HG03064 (cell line): Measurements from ENCODE around the gene SEC23IP.
"Not testable (repeated sequence)": the region's sequence is repeated elsewhere in the genome, so short reads cannot be mapped to it uniquely, and the experiment has no call there.

Experiments used
- ATAC-seq: cut with Tn5 transposase; IDR thresholded peaks from one replicate; pipeline ENCODE4 v1.9.1; 2021; ENCODE audit warnings: low read depth; ENCODE audit not compliant: unreplicated experiment

The SEC23IP gene

GRCh38 chr10:119878524-119878923, 14.0 kb upstream of the SEC23IP start:
- ATAC-seq, result no peak

GRCh38 chr10:119883901-119884611, 8.5 kb upstream of the SEC23IP start:
- not testable (repeated sequence) for ATAC-seq

- ATAC-seq, result not testable (repeated sequence)
Measured at GRCh38 chr10:119886070-119886469, 6.5 kb upstream of the SEC23IP start.

GRCh38 chr10:119888715-119889114, 3.8 kb upstream of the SEC23IP start:
- not testable (repeated sequence) for ATAC-seq

DNA sequence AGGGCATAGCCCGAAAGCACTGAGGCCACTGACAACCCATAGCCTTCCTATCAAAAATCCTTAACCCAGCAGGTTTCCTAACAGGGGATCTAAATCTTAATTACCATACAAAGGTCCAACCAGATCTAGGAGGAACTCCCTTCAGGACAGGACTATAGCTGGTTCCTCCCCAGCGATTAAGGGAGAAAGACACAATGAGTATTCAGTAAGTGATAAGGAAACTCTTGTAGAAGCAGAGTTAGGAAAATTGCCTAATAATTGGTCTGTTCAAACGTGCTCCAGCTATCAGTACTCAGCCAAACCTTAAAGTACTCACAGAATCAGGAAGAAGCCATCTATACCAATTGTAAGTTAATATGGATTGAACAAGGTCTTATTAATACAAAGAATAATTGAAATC, 3.3 kb upstream of the SEC23IP start:
- not testable (repeated sequence) for ATAC-seq

GRCh38 chr10:119890307-119890706, 2.2 kb upstream of the SEC23IP start:
- ATAC-seq, result not testable (repeated sequence)

DNA sequence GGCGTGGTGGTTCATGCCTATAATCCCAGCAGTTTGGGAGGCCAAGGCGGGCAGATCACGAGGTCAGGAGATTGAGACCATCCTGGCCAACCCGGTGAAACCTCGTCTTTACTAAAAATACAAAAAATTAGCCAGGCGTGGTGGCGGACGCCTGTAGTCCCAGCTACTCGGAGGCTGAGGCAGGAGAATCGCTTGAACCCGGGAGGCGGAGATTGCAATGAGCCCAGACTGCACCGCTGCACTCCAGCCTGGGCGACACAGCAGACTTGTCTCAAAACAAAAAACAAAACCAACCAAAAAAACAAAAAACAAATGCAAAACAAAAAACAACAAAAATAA, 712 bp upstream of the SEC23IP start:
- not testable (repeated sequence) for ATAC-seq

- ATAC-seq, result peak; percentile 3
Measured at GRCh38 chr10:119893074-119893473, 544 bp downstream of the SEC23IP start.

- no peak for ATAC-seq
Measured at GRCh38 chr10:119893845-119894427, 1.4 kb downstream of the SEC23IP start.

DNA sequence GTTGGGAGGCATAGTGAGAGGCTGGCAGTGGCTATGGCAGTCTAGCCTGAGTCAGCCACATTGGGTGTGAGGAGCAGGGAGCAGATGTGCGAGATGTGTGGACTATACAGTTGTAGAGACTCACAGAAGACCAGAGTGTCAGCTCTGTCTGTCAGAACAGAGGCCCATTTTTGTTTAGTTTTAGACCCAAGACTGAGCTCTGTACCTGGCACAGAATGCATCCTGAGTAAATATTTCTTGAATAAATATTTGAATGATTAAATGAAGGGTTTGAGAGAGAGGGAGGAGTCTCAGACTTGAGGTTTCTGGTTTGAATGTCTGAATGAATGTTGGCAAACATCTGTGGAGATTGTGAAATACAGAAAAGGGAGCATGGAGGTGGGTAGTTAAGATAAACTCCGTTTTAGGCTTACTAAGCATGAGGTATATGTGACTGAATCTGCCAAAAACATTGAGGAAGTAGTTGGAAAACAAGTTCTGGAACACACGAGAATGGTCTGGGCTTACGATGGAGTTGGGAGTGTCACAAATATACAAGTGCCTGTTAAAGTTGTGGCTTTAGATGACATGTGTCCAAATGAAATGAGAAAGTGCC, 3.6 kb downstream of the SEC23IP start:
- no peak for ATAC-seq

- no peak for ATAC-seq
Measured at GRCh38 chr10:119896937-119897770, 4.6 kb downstream of the SEC23IP start.

DNA sequence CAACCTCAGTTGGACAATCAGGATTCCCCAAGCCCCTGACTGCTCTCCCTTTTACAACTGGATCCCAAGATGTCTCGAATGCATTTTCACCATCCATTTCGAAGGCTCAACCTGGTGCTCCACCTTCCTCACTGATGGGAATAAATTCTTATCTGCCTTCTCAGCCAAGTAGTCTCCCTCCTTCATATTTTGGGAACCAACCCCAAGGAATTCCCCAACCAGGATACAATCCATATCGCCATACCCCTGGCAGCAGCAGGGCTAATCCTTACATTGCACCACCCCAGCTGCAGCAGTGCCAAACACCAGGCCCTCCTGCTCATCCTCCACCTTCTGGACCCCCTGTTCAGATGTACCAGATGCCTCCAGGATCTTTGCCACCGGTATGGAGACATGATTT, 6.0 kb downstream of the SEC23IP start:
- no peak for ATAC-seq

- no peak for ATAC-seq
Measured at GRCh38 chr10:119903946-119904666, 11.6 kb downstream of the SEC23IP start.

DNA sequence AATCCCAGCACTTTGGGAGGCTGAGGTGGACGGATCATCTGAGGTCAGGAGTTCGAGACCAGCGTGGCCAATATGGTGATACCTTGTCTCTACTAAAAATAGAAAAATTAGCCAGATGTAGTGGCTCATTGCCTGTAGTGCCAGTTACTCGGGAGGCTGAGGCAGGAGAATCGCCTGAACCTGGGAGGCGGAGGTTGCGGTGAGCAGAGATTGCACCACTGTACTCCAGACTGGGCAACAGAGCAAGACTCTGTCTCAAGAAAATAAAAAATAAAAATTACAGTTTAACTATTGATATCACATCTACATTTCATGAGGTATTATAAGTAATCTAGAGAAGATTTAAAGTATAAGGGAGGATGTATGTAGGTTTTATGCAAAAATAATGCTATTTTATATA, 15.2 kb downstream of the SEC23IP start:
- ATAC-seq, result not testable (repeated sequence)

- no peak for ATAC-seq
Measured at GRCh38 chr10:119908166-119908565, 15.6 kb downstream of the SEC23IP start.

DNA sequence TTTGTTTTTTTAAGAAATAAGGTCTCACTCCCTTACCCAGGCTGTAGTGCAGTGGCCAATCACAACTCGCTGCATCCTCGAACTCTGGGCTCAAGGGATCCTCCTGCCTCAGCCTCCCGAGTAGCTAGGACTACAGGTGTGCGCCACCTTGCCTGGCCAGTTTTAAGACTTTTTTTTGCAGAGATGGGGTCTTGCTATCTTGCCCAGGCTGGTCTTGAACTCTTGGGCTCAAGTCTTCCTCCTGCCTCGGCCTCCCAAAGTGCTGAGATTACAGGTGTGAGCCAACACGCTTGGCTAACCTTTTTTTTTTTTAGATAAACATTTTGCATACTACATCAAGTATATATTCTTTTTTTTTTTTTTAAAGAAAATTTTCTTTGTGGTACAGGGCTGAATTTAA, 18.2 kb downstream of the SEC23IP start:
- ATAC-seq, result no peak

- ATAC-seq, result no peak
Measured at GRCh38 chr10:119917777-119918176, 25.2 kb downstream of the SEC23IP start.

GRCh38 chr10:119919271-119919670, 26.7 kb downstream of the SEC23IP start:
- no peak for ATAC-seq

GRCh38 chr10:119919826-119920225, 27.3 kb downstream of the SEC23IP start:
- peak; percentile 64 for ATAC-seq

GRCh38 chr10:119928411-119928810, 35.9 kb downstream of the SEC23IP start:
- no peak for ATAC-seq

GRCh38 chr10:119931871-119932270, 39.3 kb downstream of the SEC23IP start:
- ATAC-seq, result no peak
